Measurements from ENCODE around the gene PROS1. TPM values are rescaled to one million over a fixed set of nuclear protein-coding genes. Genes with fewer than 3 reads are reported as not detected.
A peak's percentile ranks its signal among the peaks of the same experiment; 100 is the strongest.

PROS1 gene
- total and polyA plus RNA-seq, 2 donors (not counting 1 experiment from before 2014, with no cell fraction given): 30.2 to 33.0 TPM

DNA sequence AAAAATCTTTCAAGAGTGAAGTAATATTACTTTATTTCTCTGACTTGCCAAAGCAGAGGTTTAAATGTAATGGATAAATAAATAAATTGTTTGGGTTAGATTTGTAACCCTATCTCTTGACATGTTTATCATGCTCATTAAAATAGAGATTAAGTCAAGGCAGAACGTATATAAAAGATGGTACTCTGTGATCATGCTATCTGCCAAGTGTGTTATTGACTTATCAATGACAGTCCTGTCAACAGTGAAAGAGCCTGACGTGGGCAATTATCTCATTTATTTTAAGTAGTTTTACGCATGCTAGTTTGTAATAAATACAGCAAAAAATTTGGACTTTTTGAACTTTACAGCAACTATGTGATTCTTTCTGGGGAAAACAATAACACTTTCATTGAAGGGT is 43.7 kb downstream of the PROS1 start:
- Histone ChIP-seq H4K20me1 (ENCODE audit: control insufficient read depth, extremely low read depth, insufficient read depth, low read length) (no peaks in the 10 kb centered on the region), H3K4me2 (ENCODE audit: extremely low read depth, insufficient read depth, low read length) (no peak overlapping the region), H3K4me3 (replicated peaks in 1 of 4; ENCODE audit: control extremely low read depth in 1 of 4, insufficient read depth in 1 of 4, low read depth in 3 of 4, low read length in 4 of 4) (no peak overlapping the region), H3K27me3 (ENCODE audit: control insufficient read depth, insufficient read depth, low read length) (no peaks in the 10 kb centered on the region), H3K36me3 (ENCODE audit: control insufficient read depth, insufficient read depth, low read length) (no peaks in the 10 kb centered on the region), H3K9ac (ENCODE audit: insufficient read depth, low read length) (no peak overlapping the region), H3K79me2 (ENCODE audit: control insufficient read depth, insufficient read depth, low read length) (no peaks in the 10 kb centered on the region), H2AFZ (ENCODE audit: low read length) (no peak overlapping the region), H3K4me1 (ENCODE audit: control insufficient read depth, extremely low read depth, insufficient read depth, low read length) (no peaks in the 10 kb centered on the region), H3K27ac (ENCODE audit: insufficient read depth, low read length) (no peak overlapping the region), H3K9me3 (ENCODE audit: control insufficient read depth, insufficient read depth, low read depth, low read length) (no peaks in the 10 kb centered on the region)
- TF ChIP-seq, protein P1, sequence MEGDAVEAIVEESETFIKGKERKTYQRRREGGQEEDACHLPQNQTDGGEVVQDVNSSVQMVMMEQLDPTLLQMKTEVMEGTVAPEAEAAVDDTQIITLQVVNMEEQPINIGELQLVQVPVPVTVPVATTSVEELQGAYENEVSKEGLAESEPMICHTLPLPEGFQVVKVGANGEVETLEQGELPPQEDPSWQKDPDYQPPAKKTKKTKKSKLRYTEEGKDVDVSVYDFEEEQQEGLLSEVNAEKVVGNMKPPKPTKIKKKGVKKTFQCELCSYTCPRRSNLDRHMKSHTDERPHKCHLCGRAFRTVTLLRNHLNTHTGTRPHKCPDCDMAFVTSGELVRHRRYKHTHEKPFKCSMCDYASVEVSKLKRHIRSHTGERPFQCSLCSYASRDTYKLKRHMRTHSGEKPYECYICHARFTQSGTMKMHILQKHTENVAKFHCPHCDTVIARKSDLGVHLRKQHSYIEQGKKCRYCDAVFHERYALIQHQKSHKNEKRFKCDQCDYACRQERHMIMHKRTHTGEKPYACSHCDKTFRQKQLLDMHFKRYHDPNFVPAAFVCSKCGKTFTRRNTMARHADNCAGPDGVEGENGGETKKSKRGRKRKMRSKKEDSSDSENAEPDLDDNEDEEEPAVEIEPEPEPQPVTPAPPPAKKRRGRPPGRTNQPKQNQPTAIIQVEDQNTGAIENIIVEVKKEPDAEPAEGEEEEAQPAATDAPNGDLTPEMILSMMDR (conservative IDR thresholded peaks at IDR 0.05 in 1 of 2, IDR thresholded peaks at IDR 0.05 in 1 of 2; ENCODE audit: low read depth in 1 of 2, low read length in 2 of 2): no peak
- TF ChIP-seq EZH2 (IDR thresholded peaks at IDR 0.05; ENCODE audit: low read length, missing control alignments): no peak
- DNase-seq (ENCODE audit: low read depth in 2 of 2): no peak

DNA sequence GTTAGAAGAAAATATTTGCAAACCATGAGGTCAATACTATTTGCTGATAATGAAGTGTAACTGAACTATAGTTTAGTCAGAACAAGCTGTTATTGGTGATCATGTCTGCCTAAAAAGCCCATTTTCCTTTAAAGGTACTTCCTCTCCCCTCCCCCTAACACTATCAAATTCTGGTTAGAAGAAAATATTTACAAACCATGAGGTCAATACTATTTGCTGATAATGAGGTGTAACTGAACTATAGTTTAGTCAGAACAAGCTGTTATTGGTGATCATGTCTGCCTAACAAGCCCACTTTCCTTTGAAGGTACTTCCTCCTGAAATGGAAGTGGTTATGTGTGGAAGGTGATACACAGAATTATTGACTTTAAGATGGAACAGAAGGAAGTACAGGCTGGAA is 46.9 kb downstream of the PROS1 start:
- Histone ChIP-seq H3K9me3 (ENCODE audit: control insufficient read depth, insufficient read depth, low read depth, low read length) (no peaks in the 10 kb centered on the region), H3K4me2 (ENCODE audit: extremely low read depth, insufficient read depth, low read length) (no peak overlapping the region), H3K36me3 (ENCODE audit: control insufficient read depth, insufficient read depth, low read length) (no peaks in the 10 kb centered on the region), H3K4me3 (replicated peaks in 1 of 4; ENCODE audit: control extremely low read depth in 1 of 4, insufficient read depth in 1 of 4, low read depth in 3 of 4, low read length in 4 of 4) (no peak overlapping the region), H3K4me1 (ENCODE audit: control insufficient read depth, extremely low read depth, insufficient read depth, low read length) (no peaks in the 10 kb centered on the region), H4K20me1 (ENCODE audit: control insufficient read depth, extremely low read depth, insufficient read depth, low read length) (no peaks in the 10 kb centered on the region), H3K27ac (ENCODE audit: insufficient read depth, low read length) (no peak overlapping the region), H3K27me3 (ENCODE audit: control insufficient read depth, insufficient read depth, low read length) (no peaks in the 10 kb centered on the region), H3K79me2 (ENCODE audit: control insufficient read depth, insufficient read depth, low read length) (no peaks in the 10 kb centered on the region), H2AFZ (ENCODE audit: low read length) (no peak overlapping the region), H3K9ac (ENCODE audit: insufficient read depth, low read length) (no peak overlapping the region)
- TF ChIP-seq, protein P1 (conservative IDR thresholded peaks at IDR 0.05 in 1 of 2, IDR thresholded peaks at IDR 0.05 in 1 of 2; ENCODE audit: low read depth in 1 of 2, low read length in 2 of 2): no peak
- no peak for TF ChIP-seq EZH2 (IDR thresholded peaks at IDR 0.05; ENCODE audit: low read length, missing control alignments)
- DNase-seq (ENCODE audit: low read depth in 2 of 2): no peak

GRCh38 chr3:93924491-93924890 is 49.2 kb downstream of the PROS1 start:
- H3K27me3 ChIP-seq (ENCODE audit: control insufficient read depth, insufficient read depth, low read length): no peaks in the 10 kb centered on the region
- H3K79me2 ChIP-seq (ENCODE audit: control insufficient read depth, insufficient read depth, low read length): no peaks in the 10 kb centered on the region
- H2AFZ ChIP-seq (ENCODE audit: low read length): no peak overlapping the region
- no peak for TF ChIP-seq EZH2 (IDR thresholded peaks at IDR 0.05; ENCODE audit: low read length, missing control alignments)
- TF ChIP-seq, protein P1 (conservative IDR thresholded peaks at IDR 0.05 in 1 of 2, IDR thresholded peaks at IDR 0.05 in 1 of 2; ENCODE audit: low read depth in 1 of 2, low read length in 2 of 2): no peak
- H3K4me3 ChIP-seq (replicated peaks in 1 of 4; ENCODE audit: control extremely low read depth in 1 of 4, insufficient read depth in 1 of 4, low read depth in 3 of 4, low read length in 4 of 4): no peak overlapping the region
- H3K27ac ChIP-seq (ENCODE audit: insufficient read depth, low read length): no peak overlapping the region
- no peaks in the 10 kb centered on the region for H4K20me1 ChIP-seq (ENCODE audit: control insufficient read depth, extremely low read depth, insufficient read depth, low read length)
- no peaks in the 10 kb centered on the region for H3K36me3 ChIP-seq (ENCODE audit: control insufficient read depth, insufficient read depth, low read length)
- no peak overlapping the region for H3K9ac ChIP-seq (ENCODE audit: insufficient read depth, low read length)
- no peaks in the 10 kb centered on the region for H3K9me3 ChIP-seq (ENCODE audit: control insufficient read depth, insufficient read depth, low read depth, low read length)
- no peaks in the 10 kb centered on the region for H3K4me1 ChIP-seq (ENCODE audit: control insufficient read depth, extremely low read depth, insufficient read depth, low read length)
- H3K4me2 ChIP-seq (ENCODE audit: extremely low read depth, insufficient read depth, low read length): no peak overlapping the region
- peak in 1 of 2 donors; percentile 2 for DNase-seq (ENCODE audit: low read depth in 2 of 2)

Measured in fibroblast of lung (primary cell).